A673 (cell line): ENCODE results near the gene SRSF7. TPM values are rescaled to one million over a fixed set of nuclear protein-coding genes. Genes with fewer than 3 reads are reported as not detected.

Experiments used
- Bru-seq: library from RNA; stranded (reverse); fragments of 400-500 nt; gene quantifications from one replicate; lab custom pipeline; 2021; lab: Mats Ljungman, UMichigan
- BruChase-seq, 2 experiments: library from RNA; stranded (reverse); fragments of 400-500 nt; gene quantifications; one replicate each; lab custom pipeline; 2021; lab: Mats Ljungman, UMichigan
- BruUV-seq: library from RNA; stranded (reverse); fragments of 400-500 nt; replicated peaks from 2 replicates; lab custom pipeline; 2021; lab: Mats Ljungman, UMichigan
- CTCF ChIA-PET: fragments of 300-600 bp; sonication (Branson Sonifier 250); formaldehyde crosslinking; loops from one replicate; lab custom pipeline; 2022; ENCODE audit warnings: antibody characterized with exemption; lab: Charles Lee
- POLR2A ChIA-PET: fragments of 300-600 bp; sonication (Branson Sonifier 250); formaldehyde crosslinking; loops from one replicate; lab custom pipeline; 2022; ENCODE audit warnings: antibody characterized with exemption; ENCODE audit not compliant: low non-redundant PET; lab: Charles Lee
- DNase-seq: peaks from one replicate; pipeline ENCODE4 v3.0.0-alpha.2; 2015; ENCODE audit warnings: low spot score
- H3K27ac ChIP-seq: fragments of 200-600 bp; sonication (generic); 2 replicates; pipeline ENCODE4 v1.5.1; 2016; ENCODE audit warnings: mixed run types, low read depth, mild to moderate bottlenecking, mixed read lengths, antibody characterized with exemption, low read length; ENCODE audit not compliant: poor library complexity, severe bottlenecking
- H3K27me3 ChIP-seq: fragments of 200-600 bp; sonication (generic); replicated peaks from 2 replicates; pipeline ENCODE4 v1.6.1; 2017; ENCODE audit warnings: mixed run types, low read depth, mild to moderate bottlenecking, mixed read lengths, antibody characterized with exemption, low read length; ENCODE audit not compliant: insufficient read depth, poor library complexity
- H3K36me3 ChIP-seq: fragments of 200-600 bp; sonication (generic); 2 replicates; pipeline ENCODE4 v1.6.1; 2016; ENCODE audit warnings: mixed run types, mild to moderate bottlenecking, mixed read lengths, antibody characterized with exemption, low read length; ENCODE audit not compliant: insufficient read depth, poor library complexity, severe bottlenecking
- H3K4me1 ChIP-seq: fragments of 200-600 bp; sonication (generic); 2 replicates; pipeline ENCODE4 v1.6.1; 2017; ENCODE audit warnings: mixed run types, mild to moderate bottlenecking, mixed read lengths, antibody characterized with exemption, low read length; ENCODE audit not compliant: insufficient read depth, poor library complexity, severe bottlenecking
- H3K4me3 ChIP-seq: fragments of 200-600 bp; sonication (generic); 2 replicates; pipeline ENCODE4 v1.5.1; 2016; ENCODE audit warnings: low read depth, mixed run types, mild to moderate bottlenecking, mixed read lengths, low read length; ENCODE audit not compliant: poor library complexity, severe bottlenecking
- H3K9me3 ChIP-seq: fragments of 200-600 bp; sonication (generic); 2 replicates; pipeline ENCODE4 v1.6.1; 2016; ENCODE audit warnings: mixed run types, low read depth, mild to moderate bottlenecking, mixed read lengths, antibody characterized with exemption, low read length; ENCODE audit not compliant: poor library complexity, severe bottlenecking
- CTCF ChIP-seq: fragments of 300-800, 200-600 bp; sonication (generic); conservative IDR thresholded peaks from 2 replicates; pipeline ENCODE4 v1.5.1; 2017; ENCODE audit warnings: low read depth, mild to moderate bottlenecking, antibody characterized with exemption, low read length, moderate library complexity, mixed read lengths
- EZH2 ChIP-seq: fragments of 200-600 bp; sonication (generic); IDR thresholded peaks from 2 replicates; pipeline ENCODE4 v1.6.1; 2017; ENCODE audit warnings: borderline replicate concordance, low read depth, mild to moderate bottlenecking, mixed read lengths, antibody characterized with exemption, low read length; ENCODE audit not compliant: poor library complexity, severe bottlenecking
- intact Hi-C: fragments of 100-400 bp; cut with micrococcal nuclease; formaldehyde crosslinking; loops from one replicate; pipeline ENCODE4 v1.10.0; 2022; ENCODE audit not compliant: unreplicated experiment
- long read RNA-seq: library from polyadenylated mRNA; stranded (forward); transcript quantifications from one replicate; pipeline ENCODE4 v2.0.0, GENCODE V29; 2022
- total RNA-seq: library from RNA; stranded (reverse); gene quantifications from 2 replicates; pipeline ENCODE4 v1.2.3, GENCODE V29; 2021

The SRSF7 gene
- 320 and 355 TPM in 2 replicates for total RNA-seq
- percentile 100 among the genes with signal in this experiment for Bru-seq, nascent RNA
- percentile 98 among the genes with signal in this experiment for BruChase-seq, experiment 1, labeled RNA remaining after a 2-hour chase
- percentile 97 among the genes with signal in this experiment for BruChase-seq, experiment 2, labeled RNA remaining after a 6-hour chase
- long read RNA-seq, transcript SRSF7-209 (7 exons, 2,453 nt): minor isoform, 32 of 306 reads
- long read RNA-seq, transcript SRSF7-201 (8 exons, 2,489 nt): major isoform, 150 of 306 reads
- long read RNA-seq, transcript SRSF7-202 (8 exons, 1,050 nt): minor isoform, 15 of 306 reads
- long read RNA-seq, transcript SRSF7-208 (7 exons, 1,903 nt): minor isoform, 45 of 306 reads
- long read RNA-seq, partial matches to known transcripts: 16 of 306 reads
- long read RNA-seq, other reads (novel, unspliced or antisense): 37 of 306 reads

- TSS peak; percentile 37 for BruUV-seq
- CTCF ChIA-PET: interaction anchor here (0.6 kb wide), 1 partner anchor 26 kb away, joined by 3 read pairs; no protein-coding TSS in a partner anchor
Measured at GRCh38 chr2:38750891-38751595, at the start of gene SRSF7. TSS of gene SRSF7 (minus strand) at chr2:38751361. CDS start at chr2:38751256, 105 bp downstream.

GRCh38 chr2:38797953-38798352 is 46.8 kb upstream of the SRSF7 start:
- intact Hi-C loops: no loop called here
- POLR2A ChIA-PET: no interaction called here

More at GRCh38 chr2:38750891-38751595, at the start of gene SRSF7:
- Histone ChIP-seq H3K4me3 (peak within 1 kb of the TSS; percentile 90), H3K36me3 (peaks cover 41% of the 10 kb centered on the region), H3K27me3 (no peaks in the 10 kb centered on the region), H3K9me3 (no peaks in the 10 kb centered on the region), H3K27ac (peak within 1 kb of the TSS; percentile 99), H3K4me1 (peaks cover 51% of the 10 kb centered on the region)
- POLR2A ChIA-PET: interaction anchor here (0.6 to 1.8 kb wide), 40 partner anchors 8 to 1424 kb away, joined by 3 to 24 read pairs (median 4); no protein-coding TSS in a partner anchor
- intact Hi-C loops: no loop called here
- DNase-seq: peak; percentile 100
- TF ChIP-seq CTCF: no peak
- no peak for TF ChIP-seq EZH2

More at GRCh38 chr2:38797953-38798352, 46.8 kb upstream of the SRSF7 start:
- BruUV-seq: TSS peak; percentile 86
- H3K4me3 ChIP-seq: no peak overlapping the region
- H3K36me3 ChIP-seq: no peaks in the 10 kb centered on the region
- CTCF ChIA-PET: no interaction called here
- no peak for TF ChIP-seq EZH2
- no peak for TF ChIP-seq CTCF
- H3K9me3 ChIP-seq: no peaks in the 10 kb centered on the region
- H3K27me3 ChIP-seq: no peaks in the 10 kb centered on the region
- no peak overlapping the region for H3K27ac ChIP-seq
- DNase-seq: no peak
- H3K4me1 ChIP-seq: no peaks in the 10 kb centered on the region
